ENCODE results near the gene ST8SIA5. TPM values are rescaled to one million over a fixed set of nuclear protein-coding genes. Genes with fewer than 3 reads are reported as not detected.

Gene ST8SIA5
- total RNA-seq, 1 experiment from 2014 or later: 3.8 TPM

DNA sequence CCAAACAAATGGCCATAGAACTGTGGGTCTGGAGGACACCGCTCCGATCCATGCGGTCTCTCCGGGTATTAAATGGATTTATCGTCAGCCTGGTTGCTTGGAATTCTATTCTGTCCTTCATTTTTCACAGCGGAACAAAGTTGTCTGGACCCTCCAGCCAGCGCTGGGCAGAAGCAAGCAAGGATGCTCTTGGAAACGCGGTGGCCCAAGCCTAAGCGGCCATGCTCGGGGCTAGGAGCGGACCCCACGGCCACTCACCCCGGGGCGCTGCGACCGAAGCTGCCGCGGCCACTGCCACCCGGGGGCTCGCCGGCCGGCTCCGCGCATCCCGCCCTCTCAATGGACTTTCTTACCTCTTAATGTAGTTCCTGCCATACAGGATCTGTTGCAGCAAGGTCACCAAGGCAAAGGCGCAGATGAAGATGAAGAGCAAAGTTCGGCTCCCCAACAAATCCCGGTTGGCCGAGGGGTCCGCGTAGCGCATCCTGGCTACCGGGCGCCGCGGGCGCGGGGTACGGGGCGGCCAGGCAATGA, 761 bp downstream of the ST8SIA5 start:
- H3K9me3 ChIP-seq (replicated peaks): no peaks in the 10 kb centered on the region
- DNase-seq: peak in 1 of 2 experiments; percentile 3
- H3K27ac ChIP-seq: peak overlapping the region; percentile 89; the same call in 1 of the 2 replicates
- H3K27me3 ChIP-seq: no peaks in the 10 kb centered on the region
- peaks cover 6% of the 10 kb centered on the region for H3K4me1 ChIP-seq
- no peaks in the 10 kb centered on the region for H3K36me3 ChIP-seq
- H3K4me3 ChIP-seq: peak overlapping the region; percentile 73

DNA sequence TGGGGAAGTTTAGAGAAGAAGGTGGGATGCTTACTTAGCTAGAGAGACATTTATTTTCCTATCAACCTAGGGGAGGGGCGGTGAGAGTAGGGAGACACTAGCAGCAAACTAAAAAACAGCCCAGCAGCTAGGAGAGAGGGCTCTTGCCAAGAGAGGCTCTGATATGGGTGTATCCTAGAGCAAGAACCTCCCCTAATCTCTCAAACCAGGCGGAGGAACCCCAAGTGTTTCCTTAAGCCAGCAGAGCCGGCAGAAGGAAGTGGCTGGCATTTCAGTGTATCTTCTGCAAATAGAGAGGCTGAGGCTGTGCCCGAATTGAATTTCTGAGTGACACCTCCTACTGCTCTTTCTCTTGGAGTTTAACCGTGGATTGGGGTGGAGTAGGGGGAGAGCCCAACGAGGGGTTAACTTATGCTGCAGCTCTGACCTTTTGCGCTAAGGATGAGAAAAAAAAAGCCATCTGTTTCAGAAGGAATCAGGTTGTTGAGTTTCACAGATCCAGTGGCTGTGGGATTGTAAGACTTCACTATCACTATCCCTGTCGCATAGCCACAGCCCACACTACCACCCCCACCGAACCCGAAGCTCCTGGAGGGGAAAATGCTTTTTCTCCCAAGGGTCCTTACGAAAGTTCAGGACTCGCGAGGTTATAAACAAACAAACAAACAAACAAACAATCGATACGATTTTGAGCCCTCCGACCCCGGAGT, 1.4 kb downstream of the ST8SIA5 start:
- Histone ChIP-seq H3K9me3 (replicated peaks) (no peaks in the 10 kb centered on the region), H3K27me3 (no peaks in the 10 kb centered on the region), H3K4me1 (peaks cover under 1% of the 10 kb centered on the region), H3K27ac (no peak overlapping the region), H3K4me3 (peak overlapping the region; percentile 73), H3K36me3 (no peaks in the 10 kb centered on the region)
- peak in 1 of 2 experiments; percentile 9 for DNase-seq

GRCh38 chr18:46754661-46755292, 2.1 kb downstream of the ST8SIA5 start:
- Histone ChIP-seq H3K27me3 (no peaks in the 10 kb centered on the region), H3K4me1 (no peaks in the 10 kb centered on the region), H3K9me3 (replicated peaks) (no peaks in the 10 kb centered on the region), H3K27ac (no peak overlapping the region), H3K36me3 (no peaks in the 10 kb centered on the region), H3K4me3 (no peak overlapping the region)
- no peak for DNase-seq

DNA sequence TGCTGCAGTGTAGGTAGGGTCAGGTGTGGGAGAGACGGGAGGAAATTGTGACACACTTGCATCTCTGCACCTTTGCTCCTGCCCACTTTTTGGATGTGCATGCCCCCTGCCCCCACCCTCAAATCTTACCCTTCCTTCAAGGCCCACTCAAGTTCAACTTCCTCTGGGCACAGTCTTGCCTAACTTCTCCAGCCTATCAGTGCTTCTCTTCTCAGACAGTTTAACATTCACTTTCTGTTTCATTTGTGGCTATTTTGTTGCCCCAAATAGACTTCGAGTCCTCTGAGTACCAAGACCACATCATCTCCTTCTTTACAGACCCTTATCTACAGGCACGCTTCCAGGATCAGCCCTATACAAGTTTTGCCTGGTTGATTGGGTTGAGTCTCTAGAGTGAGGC, 2.7 kb downstream of the ST8SIA5 start:
- Histone ChIP-seq H3K4me1 (no peaks in the 10 kb centered on the region), H3K27me3 (no peaks in the 10 kb centered on the region), H3K27ac (no peak overlapping the region), H3K9me3 (replicated peaks) (no peaks in the 10 kb centered on the region), H3K4me3 (no peak overlapping the region), H3K36me3 (no peaks in the 10 kb centered on the region)
- no peak for DNase-seq

- no peak for DNase-seq
Observed at GRCh38 chr18:46751882-46752281, 5.0 kb downstream of the ST8SIA5 start.

DNA sequence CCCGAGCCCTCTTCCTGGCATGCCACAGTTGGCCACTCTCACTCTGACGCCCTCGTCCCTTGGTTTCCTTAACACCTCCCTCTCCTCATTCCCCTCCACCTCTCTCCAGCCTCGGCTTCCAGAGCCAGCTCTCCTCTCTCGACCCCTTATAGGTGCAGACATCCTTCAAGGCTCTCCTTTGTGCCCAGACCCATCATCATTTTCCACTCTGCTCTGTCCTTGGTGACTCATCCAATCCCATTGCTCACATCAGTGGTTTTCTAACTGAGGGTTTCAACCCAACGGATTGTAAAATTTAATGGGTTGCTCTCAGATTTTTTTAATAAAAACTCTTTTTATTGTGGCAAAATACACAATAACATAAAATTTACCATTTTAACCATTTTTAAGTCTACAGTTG, 6.2 kb downstream of the ST8SIA5 start:
- no peak overlapping the region for H3K27ac ChIP-seq
- H3K4me3 ChIP-seq: no peak overlapping the region
- H3K27me3 ChIP-seq: no peaks in the 10 kb centered on the region
- no peaks in the 10 kb centered on the region for H3K36me3 ChIP-seq
- H3K4me1 ChIP-seq: no peaks in the 10 kb centered on the region
- H3K9me3 ChIP-seq (replicated peaks): no peaks in the 10 kb centered on the region
- no peak for DNase-seq

More at GRCh38 chr18:46751882-46752281, 5.0 kb downstream of the ST8SIA5 start:
- Histone ChIP-seq H3K9me3 (replicated peaks) (no peaks in the 10 kb centered on the region), H3K27ac (no peak overlapping the region), H3K36me3 (no peaks in the 10 kb centered on the region), H3K4me3 (no peak overlapping the region), H3K27me3 (no peaks in the 10 kb centered on the region), H3K4me1 (no peaks in the 10 kb centered on the region)

DNA sequence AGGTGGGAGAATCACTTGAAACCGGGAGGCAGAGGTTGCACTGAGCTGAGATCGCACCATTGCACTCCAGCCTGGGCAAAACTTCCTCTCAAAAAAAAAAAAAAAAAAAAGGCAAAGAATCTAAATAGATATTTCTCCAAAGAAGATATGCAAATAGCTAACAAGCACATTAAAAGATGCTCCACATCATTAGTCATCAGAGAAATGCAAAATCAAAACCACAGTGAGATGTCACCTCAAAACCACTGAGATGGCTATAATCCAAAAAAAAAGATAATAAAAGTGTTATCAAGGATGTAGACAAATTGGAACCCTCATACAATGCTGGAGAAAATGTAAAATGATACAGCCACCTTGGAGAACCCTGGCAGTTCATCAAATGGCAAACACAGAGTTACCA, 8.4 kb downstream of the ST8SIA5 start:
- Histone ChIP-seq H3K27me3 (no peaks in the 10 kb centered on the region), H3K36me3 (no peaks in the 10 kb centered on the region), H3K9me3 (replicated peaks) (no peaks in the 10 kb centered on the region), H3K4me3 (no peak overlapping the region), H3K27ac (no peak overlapping the region), H3K4me1 (no peaks in the 10 kb centered on the region)
- DNase-seq: no peak

DNA sequence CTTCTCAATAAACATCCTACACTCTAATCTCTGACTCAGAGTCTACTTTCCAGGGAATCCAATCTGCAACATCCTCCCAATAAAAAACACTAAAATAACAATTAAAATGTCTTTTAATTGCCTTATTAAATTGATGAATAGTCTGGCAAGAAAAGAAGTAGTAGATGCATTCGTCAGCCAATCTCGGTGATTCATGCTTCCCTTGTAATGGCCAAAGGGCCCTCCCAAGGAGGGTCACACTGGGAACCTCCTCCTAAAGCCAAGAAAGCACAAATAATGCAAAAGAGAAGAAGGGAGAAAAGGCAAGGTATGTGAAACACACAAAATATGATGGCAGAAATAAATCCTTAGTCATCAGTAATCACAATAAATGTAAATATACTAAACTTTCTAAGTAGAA, 16.8 kb downstream of the ST8SIA5 start:
- H3K27me3 ChIP-seq: no peaks in the 10 kb centered on the region
- no peaks in the 10 kb centered on the region for H3K4me1 ChIP-seq
- no peaks in the 10 kb centered on the region for H3K36me3 ChIP-seq
- no peak for DNase-seq
- no peaks in the 10 kb centered on the region for H3K9me3 ChIP-seq (replicated peaks)
- H3K4me3 ChIP-seq: no peak overlapping the region
- no peak overlapping the region for H3K27ac ChIP-seq

DNA sequence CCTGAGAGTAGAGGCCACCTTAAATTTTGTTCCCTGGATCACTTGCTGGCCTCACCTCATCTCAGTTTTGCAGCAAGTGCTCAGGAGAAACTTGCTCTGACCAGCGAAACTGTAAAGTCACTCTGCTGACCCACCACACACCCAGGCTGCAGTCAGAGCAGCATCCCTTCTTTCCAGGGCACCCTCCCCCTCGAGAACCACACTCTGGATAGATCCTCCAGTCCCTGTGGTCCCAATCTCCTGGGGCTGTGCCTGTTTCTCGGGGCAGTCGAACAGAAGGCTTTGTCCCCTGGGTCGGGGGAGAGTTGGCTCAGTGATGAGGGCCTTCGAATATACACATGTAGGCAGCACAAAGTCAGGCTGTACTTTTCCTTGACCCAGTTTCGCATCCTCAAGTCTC, 18.4 kb downstream of the ST8SIA5 start:
- Histone ChIP-seq H3K27me3 (no peaks in the 10 kb centered on the region), H3K36me3 (no peaks in the 10 kb centered on the region), H3K4me3 (no peak overlapping the region), H3K4me1 (no peaks in the 10 kb centered on the region), H3K9me3 (replicated peaks) (no peaks in the 10 kb centered on the region), H3K27ac (no peak overlapping the region)
- no peak for DNase-seq

DNA sequence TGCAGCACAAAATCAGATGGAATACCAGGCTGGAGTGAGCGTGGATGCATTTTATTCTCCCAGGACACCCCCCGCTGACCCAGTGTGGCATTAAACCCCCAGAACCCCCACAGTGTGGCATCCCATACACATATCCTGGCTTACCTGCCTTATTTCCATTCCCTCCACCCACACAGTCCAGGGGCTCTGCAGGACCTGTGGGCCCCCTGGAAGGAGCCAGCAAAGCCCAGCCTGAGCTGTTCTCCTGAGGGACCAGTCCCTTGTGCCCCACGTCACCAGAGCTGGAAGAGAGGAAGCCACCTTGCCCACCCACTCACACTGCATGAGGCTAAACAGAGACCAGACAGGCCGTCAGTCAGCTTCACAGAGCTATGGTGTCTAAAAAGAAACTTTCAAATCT, 20.1 kb downstream of the ST8SIA5 start:
- no peaks in the 10 kb centered on the region for H3K36me3 ChIP-seq

DNA sequence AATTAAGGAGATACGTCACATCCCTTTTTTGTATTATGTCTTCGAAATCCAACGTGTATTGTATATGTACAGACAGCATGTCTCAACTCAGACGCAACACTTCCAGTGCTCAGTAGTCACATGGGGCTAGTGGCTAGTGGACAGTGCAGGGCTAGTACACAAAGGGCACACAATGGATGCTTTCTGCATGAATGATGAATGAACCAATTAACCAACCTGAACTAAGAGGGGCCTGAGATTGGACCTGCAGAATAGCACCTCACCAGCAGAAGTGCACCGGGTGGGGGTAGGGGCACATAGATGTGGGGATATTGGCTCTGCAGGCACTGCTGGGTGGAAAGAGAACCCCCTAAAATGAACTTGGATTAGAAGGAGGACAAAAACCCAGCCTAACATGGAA, 20.7 kb downstream of the ST8SIA5 start:
- no peaks in the 10 kb centered on the region for H3K4me1 ChIP-seq
- no peak overlapping the region for H3K27ac ChIP-seq
- H3K27me3 ChIP-seq: no peaks in the 10 kb centered on the region
- H3K36me3 ChIP-seq: no peaks in the 10 kb centered on the region
- DNase-seq: no peak
- H3K4me3 ChIP-seq: no peak overlapping the region
- H3K9me3 ChIP-seq (replicated peaks): no peaks in the 10 kb centered on the region

More for the DNA sequence above, 20.1 kb downstream of the ST8SIA5 start:
- H3K4me1 ChIP-seq: no peaks in the 10 kb centered on the region
- H3K4me3 ChIP-seq: no peak overlapping the region
- no peaks in the 10 kb centered on the region for H3K27me3 ChIP-seq
- H3K9me3 ChIP-seq (replicated peaks): no peaks in the 10 kb centered on the region
- DNase-seq: no peak
- H3K27ac ChIP-seq: no peak overlapping the region

DNA sequence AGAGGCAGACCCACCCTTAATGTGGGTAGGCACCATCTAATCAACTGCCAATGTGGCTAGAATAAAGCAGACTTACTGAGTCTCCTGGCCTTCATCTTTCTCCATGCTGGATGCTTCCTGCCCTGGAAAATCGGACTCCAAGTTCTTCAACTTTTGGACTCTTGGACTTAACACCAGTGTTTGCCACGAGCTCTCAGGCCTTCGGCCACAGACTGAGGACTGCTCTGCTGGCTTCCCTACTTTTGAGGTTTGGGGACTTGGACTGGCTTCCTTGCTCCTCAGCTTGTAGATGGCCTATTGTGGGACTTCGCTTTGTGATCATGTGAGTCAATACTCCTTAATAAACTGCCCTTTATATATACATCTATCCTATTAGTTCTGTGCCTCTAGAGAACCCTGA, 21.9 kb downstream of the ST8SIA5 start:
- no peaks in the 10 kb centered on the region for H3K4me1 ChIP-seq
- 0 out of 2 replicates have a peak, but pooled peaks cover 3% of the 10 kb centered on the region for H3K9me3 ChIP-seq (replicated peaks)
- H3K36me3 ChIP-seq: no peaks in the 10 kb centered on the region; the same call in 1 of the 2 replicates
- H3K27me3 ChIP-seq: no peaks in the 10 kb centered on the region
- no peak overlapping the region for H3K27ac ChIP-seq
- H3K4me3 ChIP-seq: no peak overlapping the region
- DNase-seq: no peak

GRCh38 chr18:46733872-46734271, 23.0 kb downstream of the ST8SIA5 start:
- no peaks in the 10 kb centered on the region for H3K27me3 ChIP-seq
- no peaks in the 10 kb centered on the region for H3K4me1 ChIP-seq
- no peak overlapping the region for H3K4me3 ChIP-seq
- no peak overlapping the region for H3K27ac ChIP-seq
- H3K9me3 ChIP-seq (replicated peaks): 0 out of 2 replicates have a peak, but pooled peaks cover 3% of the 10 kb centered on the region
- no peaks in the 10 kb centered on the region; the same call in 1 of the 2 replicates for H3K36me3 ChIP-seq
- DNase-seq: no peak

DNA sequence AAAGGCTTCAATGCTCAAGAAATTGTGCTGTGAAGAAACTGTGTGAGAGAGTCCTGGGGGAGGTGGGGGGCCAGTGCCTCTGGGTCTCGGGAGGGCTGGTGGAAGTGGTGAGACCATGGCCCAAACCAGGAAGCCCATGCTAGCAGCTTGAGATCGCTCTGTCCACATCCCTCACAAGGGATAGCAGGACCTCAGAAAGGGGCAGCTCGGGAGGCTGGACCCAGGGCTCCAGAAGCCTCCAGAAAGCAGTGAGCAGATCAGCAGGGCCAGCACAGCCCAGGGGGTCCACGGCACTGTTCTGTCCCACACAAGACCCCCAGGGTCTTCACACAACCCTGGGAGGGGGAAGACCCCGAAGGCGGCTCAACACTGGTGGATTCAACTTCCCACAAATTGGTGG, 24.1 kb downstream of the ST8SIA5 start:
- DNase-seq: no peak
- Histone ChIP-seq H3K27me3 (no peaks in the 10 kb centered on the region), H3K9me3 (replicated peaks) (0 out of 2 replicates have a peak, but pooled peaks cover 3% of the 10 kb centered on the region), H3K36me3 (no peaks in the 10 kb centered on the region; the same call in 1 of the 2 replicates), H3K4me1 (no peaks in the 10 kb centered on the region), H3K4me3 (no peak overlapping the region), H3K27ac (no peak overlapping the region)

- H3K27me3 ChIP-seq: no peaks in the 10 kb centered on the region
- no peak overlapping the region for H3K4me3 ChIP-seq
- no peaks in the 10 kb centered on the region for H3K4me1 ChIP-seq
- no peak for DNase-seq
- H3K9me3 ChIP-seq (replicated peaks): 0 out of 2 replicates have a peak, but pooled peaks cover 3% of the 10 kb centered on the region
- H3K27ac ChIP-seq: no peak overlapping the region
- no peaks in the 10 kb centered on the region; the same call in 1 of the 2 replicates for H3K36me3 ChIP-seq
Observed at GRCh38 chr18:46732201-46732600, 24.7 kb downstream of the ST8SIA5 start.

Data from SJCRH30 (cell line).